OCI-LY7 (cell line): Measurements from ENCODE around the gene RHOT1. TPM values are rescaled to one million over a fixed set of nuclear protein-coding genes. Genes with fewer than 3 reads are reported as not detected.

Experiments
- BruUV-seq: library from RNA; stranded (reverse); fragments of 400-500 nt; replicated peaks from 2 replicates; lab custom pipeline; 2021; lab: Mats Ljungman, UMichigan
- CTCF ChIA-PET: fragments of 300-600 bp; sonication (Branson Sonifier 250); formaldehyde crosslinking; loops from one replicate; lab custom pipeline; 2022; ENCODE audit warnings: antibody characterized with exemption; ENCODE audit not compliant: unreplicated experiment; lab: Charles Lee
- POLR2A ChIA-PET: fragments of 300-600 bp; sonication (Branson Sonifier 250); formaldehyde crosslinking; loops from one replicate; lab custom pipeline; 2022; ENCODE audit warnings: antibody characterized with exemption; lab: Charles Lee
- DNase-seq: peaks from one replicate; pipeline ENCODE4 v3.0.0-alpha.2; 2015; ENCODE audit warnings: low spot score
- H2AFZ ChIP-seq: fragments of 200-600 bp; sonication (generic), shearing (Covaris generic); 2 replicates; pipeline ENCODE4 v1.6.1; 2014; ENCODE audit warnings: mild to moderate bottlenecking, antibody characterized with exemption, low read length, moderate library complexity
- H3K27ac ChIP-seq: fragments of 200-600 bp; sonication (generic); 2 replicates; pipeline ENCODE4 v1.5.1; 2014; ENCODE audit warnings: mixed run types, low read depth, mild to moderate bottlenecking, moderate library complexity, low read length, inconsistent platforms; ENCODE audit not compliant: poor library complexity, severe bottlenecking
- H3K36me3 ChIP-seq: fragments of 200-600 bp; sonication (generic); 2 replicates; pipeline ENCODE4 v1.6.1; 2014; ENCODE audit warnings: mild to moderate bottlenecking, antibody characterized with exemption, low read length, moderate library complexity, mixed read lengths; ENCODE audit not compliant: insufficient read depth
- H3K4me1 ChIP-seq: fragments of 200-600 bp; sonication (generic); 2 replicates; pipeline ENCODE4 v1.5.1; 2014; ENCODE audit warnings: mild to moderate bottlenecking, low read length; ENCODE audit not compliant: insufficient read depth, poor library complexity, severe bottlenecking
- H3K4me2 ChIP-seq: fragments of 200-600 bp; sonication (generic); 2 replicates; pipeline ENCODE4 v1.6.1; 2014; ENCODE audit warnings: mild to moderate bottlenecking, low read length
- H3K4me3 ChIP-seq: fragments of 200-600 bp; sonication (generic); 2 replicates; pipeline ENCODE4 v1.5.1; 2014; ENCODE audit warnings: mild to moderate bottlenecking, low read depth, low read length; ENCODE audit not compliant: poor library complexity, severe bottlenecking
- H3K79me2 ChIP-seq: fragments of 200-600 bp; sonication (generic); 2 replicates; pipeline ENCODE4 v1.6.1; 2016; ENCODE audit warnings: low read depth, mild to moderate bottlenecking, low read length, moderate library complexity, mixed read lengths; ENCODE audit not compliant: insufficient read depth
- H3K9me2 ChIP-seq: fragments of 200-600 bp; sonication (generic); 2 replicates; pipeline ENCODE4 v1.6.1; 2016; ENCODE audit warnings: mild to moderate bottlenecking, low read length, mixed read lengths; ENCODE audit not compliant: insufficient read depth
- H3K9me3 ChIP-seq: fragments of 200-600 bp; sonication (generic); 2 replicates; pipeline ENCODE4 v1.6.1; 2014; ENCODE audit warnings: mild to moderate bottlenecking, mixed run types, low read length, mixed read lengths
- H4K20me1 ChIP-seq: fragments of 200-600 bp; sonication (generic); 2 replicates; pipeline ENCODE4 v1.6.1; 2014; ENCODE audit warnings: mild to moderate bottlenecking, antibody characterized with exemption, low read length, moderate library complexity, mixed read lengths; ENCODE audit not compliant: insufficient read depth
- EZH2phosphoT487 ChIP-seq: fragments of 200-600 bp; sonication (generic); IDR thresholded peaks from 2 replicates; pipeline ENCODE4 v1.6.1; 2018; ENCODE audit warnings: low read depth, borderline replicate concordance, mild to moderate bottlenecking, mixed run types, antibody characterized with exemption, low read length, moderate library complexity, mixed read lengths
- intact Hi-C: fragments of 100-400 bp; cut with micrococcal nuclease; formaldehyde crosslinking; loops from one replicate; pipeline ENCODE4 v1.10.0; 2022; ENCODE audit not compliant: unreplicated experiment
- total RNA-seq, 2 experiments: library from RNA; depleted of rRNA in 1 of 2; stranded (reverse); fragments of >200 nt in 1 of 2; shearing (Covaris generic) in 1 of 2; gene quantifications; 2 replicates each; pipeline ENCODE4 v1.2.3, GENCODE V29; 2014 to 2022
- TF ChIP-seq, protein P1 (sequence below): fragments of 200-600 bp; sonication (generic); conservative IDR thresholded peaks from 2 replicates; pipeline ENCODE4 v1.5.1; 2014; ENCODE audit warnings: mild to moderate bottlenecking, antibody characterized with exemption, low read length, moderate library complexity, mixed read lengths

RHOT1 gene
- total RNA-seq, 2 experiments from 2014 or later: 19.4 to 24.2 TPM

DNA sequence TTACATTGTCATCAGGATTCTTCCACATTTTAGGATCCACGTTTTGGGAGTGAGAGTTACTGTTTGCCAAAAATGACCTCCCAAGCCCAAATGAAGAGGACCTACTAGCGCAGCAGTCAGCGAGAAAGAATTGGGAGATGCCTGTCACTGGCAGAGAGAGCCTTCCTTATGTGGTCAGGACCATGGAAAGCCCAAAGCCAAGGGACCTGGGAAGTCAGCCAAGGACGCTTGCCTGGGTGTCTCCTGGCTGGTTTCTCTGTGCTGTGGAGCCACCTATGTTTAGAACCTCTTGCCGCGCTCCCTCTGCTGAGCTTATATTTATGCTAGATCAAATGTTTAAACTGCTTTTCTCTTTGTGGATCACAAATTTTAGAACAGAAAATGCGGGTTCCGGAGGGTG lies 98.4 kb downstream of the RHOT1 start:
- Histone ChIP-seq H3K27ac (no peak overlapping the region), H2AFZ (no peak overlapping the region), H3K36me3 (no peaks in the 10 kb centered on the region), H3K9me3 (no peaks in the 10 kb centered on the region), H3K4me2 (no peak overlapping the region), H3K79me2 (no peaks in the 10 kb centered on the region), H3K4me1 (no peaks in the 10 kb centered on the region), H3K4me3 (no peak overlapping the region), H3K9me2 (no peaks in the 10 kb centered on the region), H4K20me1 (no peaks in the 10 kb centered on the region)
- ChIA-PET CTCF (no interaction called here), POLR2A (no interaction called here)
- no peak for DNase-seq
- no peak for TF ChIP-seq EZH2phosphoT487
- TF ChIP-seq, protein P1, sequence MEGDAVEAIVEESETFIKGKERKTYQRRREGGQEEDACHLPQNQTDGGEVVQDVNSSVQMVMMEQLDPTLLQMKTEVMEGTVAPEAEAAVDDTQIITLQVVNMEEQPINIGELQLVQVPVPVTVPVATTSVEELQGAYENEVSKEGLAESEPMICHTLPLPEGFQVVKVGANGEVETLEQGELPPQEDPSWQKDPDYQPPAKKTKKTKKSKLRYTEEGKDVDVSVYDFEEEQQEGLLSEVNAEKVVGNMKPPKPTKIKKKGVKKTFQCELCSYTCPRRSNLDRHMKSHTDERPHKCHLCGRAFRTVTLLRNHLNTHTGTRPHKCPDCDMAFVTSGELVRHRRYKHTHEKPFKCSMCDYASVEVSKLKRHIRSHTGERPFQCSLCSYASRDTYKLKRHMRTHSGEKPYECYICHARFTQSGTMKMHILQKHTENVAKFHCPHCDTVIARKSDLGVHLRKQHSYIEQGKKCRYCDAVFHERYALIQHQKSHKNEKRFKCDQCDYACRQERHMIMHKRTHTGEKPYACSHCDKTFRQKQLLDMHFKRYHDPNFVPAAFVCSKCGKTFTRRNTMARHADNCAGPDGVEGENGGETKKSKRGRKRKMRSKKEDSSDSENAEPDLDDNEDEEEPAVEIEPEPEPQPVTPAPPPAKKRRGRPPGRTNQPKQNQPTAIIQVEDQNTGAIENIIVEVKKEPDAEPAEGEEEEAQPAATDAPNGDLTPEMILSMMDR: no peak
- intact Hi-C loops: no loop called here
- BruUV-seq: no TSS peak

DNA sequence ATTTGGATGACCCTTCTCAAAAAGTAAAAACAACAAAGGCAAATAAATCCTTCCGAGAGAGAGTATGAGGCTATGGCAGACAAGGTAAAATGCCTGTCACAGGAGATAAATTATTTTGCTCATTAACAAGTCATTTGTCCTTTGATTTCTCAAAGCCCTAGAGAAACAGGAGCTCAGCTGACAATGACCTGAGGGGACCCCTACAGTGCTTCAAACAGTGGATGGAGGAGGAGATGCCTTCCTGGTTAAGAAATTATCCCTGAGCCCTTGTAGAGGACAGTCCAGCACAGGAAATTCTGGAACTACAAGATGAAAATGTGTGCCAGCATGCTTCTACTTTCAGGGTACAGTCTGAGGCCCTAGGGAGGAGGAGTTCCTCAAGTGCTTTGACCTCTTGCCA lies 99.3 kb downstream of the RHOT1 start:
- Histone ChIP-seq H2AFZ (no peak overlapping the region), H3K9me2 (no peaks in the 10 kb centered on the region), H3K36me3 (no peaks in the 10 kb centered on the region), H3K27ac (no peak overlapping the region), H3K4me3 (no peak overlapping the region), H3K4me2 (no peak overlapping the region), H4K20me1 (no peaks in the 10 kb centered on the region), H3K9me3 (no peaks in the 10 kb centered on the region), H3K79me2 (no peaks in the 10 kb centered on the region), H3K4me1 (no peaks in the 10 kb centered on the region)
- TF ChIP-seq, protein P1: no peak
- no peak for TF ChIP-seq EZH2phosphoT487
- POLR2A ChIA-PET: interaction anchor here (1.1 kb wide), 1 partner anchor 19 kb away, joined by 4 read pairs; no protein-coding TSS in a partner anchor
- no peak for DNase-seq
- no TSS peak for BruUV-seq
- CTCF ChIA-PET: no interaction called here
- intact Hi-C loops: no loop called here

DNA sequence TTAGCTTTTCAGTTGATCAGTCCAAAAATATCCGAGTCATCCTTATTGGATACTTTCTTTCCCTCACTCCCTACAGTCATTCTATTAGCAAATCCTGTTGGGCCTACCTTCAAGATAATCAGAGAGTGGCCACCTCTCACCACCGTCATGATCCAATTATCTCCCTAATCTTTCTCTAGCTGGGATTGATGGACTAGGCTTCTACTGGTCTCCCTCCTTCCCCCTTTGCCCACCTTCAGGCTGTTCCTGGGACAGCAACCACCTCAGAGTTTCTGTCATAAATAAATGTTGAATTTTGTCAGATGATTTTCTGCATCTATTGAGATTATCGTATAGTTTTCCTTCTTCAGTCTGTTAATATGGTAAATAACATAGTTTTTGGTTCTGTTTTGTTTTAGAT lies 107.2 kb downstream of the RHOT1 start:
- DNase-seq: no peak
- H3K9me3 ChIP-seq: no peaks in the 10 kb centered on the region
- H3K79me2 ChIP-seq: no peaks in the 10 kb centered on the region
- no peak for TF ChIP-seq EZH2phosphoT487
- TF ChIP-seq, protein P1: no peak
- no peak overlapping the region for H3K27ac ChIP-seq
- H2AFZ ChIP-seq: no peak overlapping the region
- H3K4me2 ChIP-seq: no peak overlapping the region
- intact Hi-C loops: no loop called here
- no peaks in the 10 kb centered on the region for H3K36me3 ChIP-seq
- no peak overlapping the region for H3K4me3 ChIP-seq
- ChIA-PET POLR2A (no interaction called here), CTCF (no interaction called here)
- no TSS peak for BruUV-seq
- H3K9me2 ChIP-seq: no peaks in the 10 kb centered on the region
- no peaks in the 10 kb centered on the region for H3K4me1 ChIP-seq
- no peaks in the 10 kb centered on the region for H4K20me1 ChIP-seq
